A549 treated with AZD9567 at 1 μM for 4 hours (cell line): Measurements from ENCODE around the gene SLC23A3. TPM values are rescaled to one million over a fixed set of nuclear protein-coding genes. Genes with fewer than 3 reads are reported as not detected.

Experiments
- total RNA-seq: library from RNA; stranded (reverse); fragments of 200-300 nt; extraction: Qiagen RNA extraction; gene quantifications from 5 replicates; pipeline ENCODE4 v1.2.3, GENCODE V29; 2022; ENCODE audit not compliant: insufficient read depth

The SLC23A3 gene, protein sequence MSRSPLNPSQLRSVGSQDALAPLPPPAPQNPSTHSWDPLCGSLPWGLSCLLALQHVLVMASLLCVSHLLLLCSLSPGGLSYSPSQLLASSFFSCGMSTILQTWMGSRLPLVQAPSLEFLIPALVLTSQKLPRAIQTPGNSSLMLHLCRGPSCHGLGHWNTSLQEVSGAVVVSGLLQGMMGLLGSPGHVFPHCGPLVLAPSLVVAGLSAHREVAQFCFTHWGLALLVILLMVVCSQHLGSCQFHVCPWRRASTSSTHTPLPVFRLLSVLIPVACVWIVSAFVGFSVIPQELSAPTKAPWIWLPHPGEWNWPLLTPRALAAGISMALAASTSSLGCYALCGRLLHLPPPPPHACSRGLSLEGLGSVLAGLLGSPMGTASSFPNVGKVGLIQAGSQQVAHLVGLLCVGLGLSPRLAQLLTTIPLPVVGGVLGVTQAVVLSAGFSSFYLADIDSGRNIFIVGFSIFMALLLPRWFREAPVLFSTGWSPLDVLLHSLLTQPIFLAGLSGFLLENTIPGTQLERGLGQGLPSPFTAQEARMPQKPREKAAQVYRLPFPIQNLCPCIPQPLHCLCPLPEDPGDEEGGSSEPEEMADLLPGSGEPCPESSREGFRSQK
- total RNA-seq, result 0.68 to 1.2 TPM (median 0.92 TPM) in 4 of 5 replicates, not detected in the other

DNA sequence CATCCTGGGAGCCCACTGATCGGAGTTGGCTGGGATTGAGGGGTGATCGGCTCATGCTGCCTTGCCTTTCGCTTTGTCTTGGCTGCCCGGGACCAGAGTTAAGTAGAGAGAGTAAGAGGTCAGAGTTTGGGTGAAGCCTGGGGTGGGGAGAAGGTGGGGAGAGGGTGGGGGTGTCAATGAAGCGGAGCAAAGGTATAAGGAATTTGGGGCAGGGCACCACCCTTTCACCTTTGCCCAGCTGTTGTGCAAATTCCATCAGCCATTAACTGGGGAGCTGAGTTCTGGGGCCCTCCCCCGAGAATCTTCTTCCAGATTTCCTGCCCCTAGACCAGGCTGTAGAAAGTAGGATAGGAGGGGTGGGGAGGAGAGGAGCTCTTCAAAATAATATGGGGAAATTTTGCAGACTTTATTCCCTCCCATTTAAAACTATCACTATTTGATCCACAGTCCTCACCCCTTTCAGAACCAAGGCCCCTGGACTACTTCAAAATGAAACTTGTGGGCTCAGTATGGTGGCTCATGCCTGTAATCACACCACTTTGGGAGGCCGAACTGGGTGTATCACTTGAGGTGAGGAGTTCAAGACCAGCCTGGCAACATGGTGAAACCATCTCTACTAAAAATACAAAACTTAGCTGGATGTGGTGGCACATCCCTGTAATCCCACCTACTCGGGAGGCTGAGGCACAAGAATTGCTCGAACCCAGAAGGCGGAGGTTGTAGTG is at the start of gene SLC23A3:
Gene SLC23A3, minus strand, starts transcription at position 100 of the 725 bp plus-strand sequence. Its CDS starts 45 bp downstream, at position 55.

DNA sequence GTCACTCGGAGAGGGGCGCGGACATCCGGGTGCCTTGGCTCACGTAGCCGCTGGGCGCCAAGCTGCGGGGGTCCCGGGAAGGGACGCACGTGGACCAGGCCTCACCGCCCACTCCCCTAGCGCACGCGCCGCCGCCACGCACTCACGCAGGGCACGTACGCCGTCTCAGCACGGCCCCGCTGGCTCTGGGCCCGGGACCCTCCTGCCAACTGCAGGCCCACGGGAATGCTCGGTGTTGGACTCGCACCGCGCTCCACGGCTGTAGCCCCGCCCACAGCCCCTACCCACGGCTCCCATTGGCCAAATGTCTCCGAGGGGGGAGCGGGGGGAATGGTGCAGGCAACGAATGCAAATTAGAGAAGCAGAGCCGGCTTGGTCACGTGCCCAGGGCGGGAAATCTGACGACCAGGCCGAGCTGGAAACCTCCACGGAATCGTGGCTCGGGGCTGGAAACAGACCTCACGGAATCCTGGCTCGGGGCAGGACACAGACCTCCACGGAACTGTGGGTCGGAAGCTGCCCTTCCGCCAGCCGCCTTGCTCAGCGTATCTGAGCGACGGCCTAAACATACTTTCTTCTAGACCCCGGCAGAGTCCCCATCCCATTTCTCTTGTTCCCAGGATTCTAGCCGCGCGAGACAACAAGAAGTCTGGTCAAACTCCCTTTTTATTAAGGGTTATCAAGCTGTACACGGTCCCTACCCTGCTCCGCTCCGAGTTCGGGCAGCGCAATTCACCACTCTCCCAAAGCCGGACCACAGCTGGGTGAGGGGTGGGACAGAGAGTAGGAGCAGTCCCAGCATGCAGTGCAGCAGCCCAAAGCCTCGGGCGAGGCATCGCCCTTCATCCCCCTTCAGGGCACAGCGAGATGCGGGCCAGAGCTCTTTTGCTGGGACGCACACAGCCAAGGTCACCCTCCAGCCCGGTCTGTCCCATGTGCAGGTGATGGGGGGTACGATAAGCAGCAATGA is 49.2 kb upstream of the SLC23A3 start, which contains the start of gene ABCB6:
Gene ABCB6, minus strand, starts transcription at position 227 of the 970 bp plus-strand sequence. CDS start 285 bp downstream, outside the sequence.

DNA sequence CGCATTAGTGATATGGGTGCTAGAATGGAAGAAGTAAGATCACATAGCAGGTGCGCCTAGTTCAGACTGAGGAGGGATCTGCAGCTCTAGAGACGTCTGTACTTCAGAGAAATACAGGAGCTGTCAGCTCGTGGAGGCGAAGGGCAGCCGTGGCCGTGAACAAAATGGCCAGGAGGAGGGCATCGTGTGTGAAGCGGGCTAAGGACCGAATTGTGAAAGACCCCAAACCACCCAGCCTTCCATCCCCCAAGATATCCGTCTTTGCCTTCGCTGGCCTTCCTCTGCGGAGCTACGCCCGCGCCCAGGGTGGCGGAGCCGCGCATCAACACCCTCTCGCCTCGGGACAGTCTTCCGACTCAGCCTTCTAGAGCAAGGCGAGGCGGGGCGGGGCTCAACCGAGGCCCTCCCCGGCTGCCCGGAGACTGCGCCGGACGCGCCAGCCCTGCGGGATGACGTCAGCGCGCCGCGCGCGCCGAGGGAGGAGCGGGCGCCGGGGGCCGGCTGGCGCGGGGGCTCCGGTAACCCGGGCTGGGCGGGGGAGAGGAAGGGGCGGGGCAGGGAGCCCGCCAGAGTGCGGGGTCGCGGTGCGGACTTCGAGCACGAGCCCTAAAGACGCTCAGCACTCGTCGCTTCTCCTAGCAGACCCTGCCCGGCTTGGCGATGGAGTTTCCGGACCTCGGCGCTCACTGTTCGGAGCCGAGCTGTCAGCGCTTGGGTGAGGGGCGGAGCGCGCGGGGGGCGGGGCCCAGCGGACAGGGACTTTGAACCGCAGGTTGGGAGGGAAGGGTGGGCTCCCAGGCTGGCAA is 36.7 kb upstream of the SLC23A3 start, which contains the start of gene ZFAND2B:
Gene ZFAND2B, plus strand, starts transcription at position 455 of the 806 bp plus-strand sequence. Its CDS starts 206 bp downstream, at position 661.

DNA sequence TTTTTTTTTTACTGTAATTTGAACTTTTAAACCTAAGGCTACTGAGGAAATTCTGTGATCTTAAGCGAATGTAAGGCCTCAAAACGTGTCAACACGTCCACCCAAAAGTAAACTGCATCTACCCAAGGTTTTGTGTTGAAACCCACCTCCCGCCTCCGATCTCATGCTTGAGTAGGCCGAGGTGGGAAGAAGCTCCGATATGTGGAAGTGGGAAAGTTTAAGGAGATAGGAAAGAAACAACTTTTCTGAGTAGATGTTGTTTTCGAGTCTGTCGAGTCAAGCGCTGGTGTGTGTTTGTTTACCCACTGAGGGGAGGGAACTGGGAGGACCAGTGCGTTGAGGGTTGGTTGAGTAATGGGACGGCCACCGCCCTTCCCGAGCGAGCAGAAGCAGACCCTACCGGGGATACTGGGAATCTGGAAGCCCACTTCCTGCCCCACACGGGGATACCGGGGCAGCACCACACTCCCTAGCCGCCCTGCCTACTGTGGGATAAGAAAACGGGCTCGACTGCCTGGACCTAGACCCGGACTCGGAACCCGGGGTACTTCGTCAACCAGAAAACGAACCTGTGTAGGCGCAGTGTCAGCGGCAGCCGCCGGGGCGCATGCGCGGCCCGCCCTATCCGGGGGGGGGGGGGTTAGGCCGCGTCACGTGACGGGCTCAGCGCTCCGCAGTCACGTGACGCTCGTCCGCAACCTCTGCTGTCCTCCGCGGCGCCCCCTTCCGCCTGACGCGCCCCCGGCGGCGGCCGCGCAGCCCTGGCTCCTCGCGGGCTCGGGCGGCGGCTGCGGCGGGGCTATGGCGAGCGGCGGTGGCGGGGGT is 7.9 kb upstream of the SLC23A3 start, which contains the start of gene RETREG2:
Gene RETREG2, plus strand, starts transcription at position 724 of the 825 bp plus-strand sequence. Its CDS starts 78 bp downstream, at position 802.

DNA sequence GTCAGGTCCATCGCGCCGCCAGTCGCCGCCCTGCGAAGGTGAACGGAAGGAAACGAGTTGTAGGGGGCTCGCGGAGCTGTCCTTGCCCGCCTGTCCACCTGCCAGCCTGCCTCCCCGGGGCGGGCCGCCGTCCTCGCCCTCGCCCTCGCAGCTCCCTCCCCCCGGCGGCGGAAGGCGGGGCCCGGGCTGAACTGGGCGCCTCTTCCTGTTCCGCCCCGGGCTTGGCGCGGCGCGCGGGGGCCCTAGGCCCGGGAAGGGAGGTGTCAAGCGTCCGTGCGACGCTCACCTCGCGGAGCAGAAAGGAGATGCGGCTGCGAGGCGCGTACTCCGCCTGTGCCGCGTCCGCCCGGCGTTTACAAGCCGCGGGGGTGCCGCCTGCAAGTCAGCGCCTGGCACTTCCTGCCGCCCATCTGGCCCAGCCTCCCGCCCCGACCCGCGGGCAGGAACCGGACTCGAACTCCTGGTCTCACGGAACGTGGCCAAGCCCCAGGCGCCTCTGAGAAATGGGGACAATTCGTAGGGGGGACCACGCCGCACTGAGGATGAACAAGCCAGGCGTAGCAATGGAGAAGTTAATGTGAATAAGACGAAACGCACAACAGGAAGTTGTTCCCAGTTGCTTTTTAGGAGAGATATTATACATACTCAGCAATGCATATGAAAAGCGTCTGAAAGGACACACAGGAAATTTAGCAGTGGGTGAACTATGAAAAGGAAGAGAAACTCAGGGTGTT is 7.2 kb upstream of the SLC23A3 start, which contains the start of gene CNPPD1:
Gene CNPPD1, minus strand, starts transcription at position 108 of the 734 bp plus-strand sequence. Its CDS starts 97 bp downstream, at position 11.

DNA sequence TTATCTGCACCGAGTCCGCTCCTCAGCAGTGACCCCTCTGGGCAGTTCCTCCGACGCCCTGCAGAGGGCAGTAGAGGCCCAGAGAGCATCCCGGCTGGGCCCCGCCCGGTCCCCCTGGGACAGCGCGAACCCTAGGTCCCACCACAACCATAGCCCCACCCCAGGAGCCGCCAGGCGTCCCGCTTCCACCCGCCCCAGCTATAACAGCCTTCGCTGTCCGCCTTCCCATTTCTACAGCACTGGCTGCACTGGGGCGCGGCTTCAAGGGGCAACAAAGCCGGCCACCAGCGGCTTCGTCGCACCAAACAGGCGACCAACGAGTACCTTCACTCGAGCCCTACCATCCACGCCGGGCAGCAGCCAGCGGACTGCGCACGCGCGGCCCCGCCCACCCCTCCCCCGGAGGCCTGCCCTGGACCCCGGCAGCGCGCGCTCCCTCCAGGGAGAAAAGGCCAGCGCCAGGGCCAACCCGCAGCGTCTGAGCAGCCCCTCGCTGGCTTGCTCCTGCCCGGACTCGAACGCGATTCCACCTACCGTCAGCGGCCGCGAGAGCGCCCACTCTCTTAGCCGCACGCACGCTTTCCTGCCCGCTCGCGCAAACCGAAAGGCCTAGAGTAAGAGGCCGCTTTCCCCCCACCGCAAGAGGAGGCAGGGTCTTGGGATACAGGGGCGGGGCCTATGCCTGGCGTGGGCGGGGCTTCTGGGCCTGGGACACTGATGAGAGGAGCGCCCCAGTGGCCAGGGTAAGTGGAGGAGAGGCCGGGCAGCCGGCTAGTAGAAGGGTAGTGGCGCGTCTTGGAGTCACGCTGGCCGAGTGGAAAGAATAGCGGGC is 9.4 kb downstream of the SLC23A3 start, which contains the start of gene NHEJ1:
Gene NHEJ1, minus strand, starts transcription at position 630 of the 832 bp plus-strand sequence. CDS start 2,453 bp downstream, outside the sequence.

Other genes with a start within 250 kb of the SLC23A3 start
- gene CDK5R2, start 210.4 kb downstream of the SLC23A3 start, total RNA-seq, result 2.9 to 5.3 TPM (median 4.8 TPM) in 5 replicates
- 0.03 TPM in 1 of 5 replicates, not detected in the others for gene FEV, start 184.8 kb downstream of the SLC23A3 start, total RNA-seq
- not detected in 5 replicates for gene CRYBA2, start 176.6 kb downstream of the SLC23A3 start, total RNA-seq
- gene CFAP65, start 128.5 kb downstream of the SLC23A3 start, total RNA-seq, result 0.13 to 0.22 TPM (median 0.18 TPM) in 4 of 5 replicates, not detected in the other
- 0.27 to 0.62 TPM (median 0.46 TPM) in 4 of 5 replicates, not detected in the other for gene IHH, start 109.1 kb downstream of the SLC23A3 start, total RNA-seq
- 14.5 to 40.0 TPM (median 16.5 TPM) in 5 replicates for gene NHEJ1, start 9.2 kb downstream of the SLC23A3 start, total RNA-seq
- 42.4 to 47.3 TPM (median 45.6 TPM) in 5 replicates for gene CNPPD1, start 6.9 kb upstream of the SLC23A3 start, total RNA-seq
- gene RETREG2, start 8.2 kb upstream of the SLC23A3 start, total RNA-seq, result 61.8 to 86.6 TPM (median 81.2 TPM) in 5 replicates
- gene ZFAND2B, start 36.8 kb upstream of the SLC23A3 start, total RNA-seq, result 19.0 to 24.6 TPM (median 21.7 TPM) in 5 replicates
- gene ABCB6, start 48.9 kb upstream of the SLC23A3 start, total RNA-seq, result 27.7 to 35.3 TPM (median 30.6 TPM) in 5 replicates
- gene ATG9A, start 59.6 kb upstream of the SLC23A3 start, total RNA-seq, result 37.4 to 46.2 TPM (median 40.8 TPM) in 5 replicates
- 14.6 to 31.0 TPM (median 19.9 TPM) in 5 replicates for gene ANKZF1, start 59.8 kb upstream of the SLC23A3 start, total RNA-seq
- gene GLB1L, start 75.4 kb upstream of the SLC23A3 start, total RNA-seq, result 5.6 to 7.1 TPM (median 5.9 TPM) in 5 replicates
- 23.5 to 31.2 TPM (median 28.5 TPM) in 5 replicates for gene STK16, start 75.5 kb upstream of the SLC23A3 start, total RNA-seq
- 0.13 to 0.22 TPM (median 0.19 TPM) in 4 of 5 replicates, not detected in the other for gene TUBA4B, start 83.2 kb upstream of the SLC23A3 start, total RNA-seq
- gene TUBA4A, start 83.9 kb upstream of the SLC23A3 start, total RNA-seq, result 242 to 422 TPM (median 253 TPM) in 5 replicates
- gene DNAJB2, start 109.3 kb upstream of the SLC23A3 start, total RNA-seq, result 26.0 to 41.0 TPM (median 35.4 TPM) in 5 replicates
- gene PTPRN, start 139.4 kb upstream of the SLC23A3 start, total RNA-seq, result 0.92 to 1.8 TPM (median 1.1 TPM) in 4 of 5 replicates, not detected in the other
- not detected in 5 replicates for gene RESP18, start 162.7 kb upstream of the SLC23A3 start, total RNA-seq
- gene DNPEP, start 217.9 kb upstream of the SLC23A3 start, total RNA-seq, result 62.7 to 99.5 TPM (median 71.7 TPM) in 5 replicates
- 0.03 to 0.27 TPM (median 0.15 TPM) in 3 of 5 replicates, not detected in the others for gene DES, start 248.3 kb upstream of the SLC23A3 start, total RNA-seq